HepG2 (cell line): Measurements from ENCODE around the gene TMEM117. TPM values are rescaled to one million over a fixed set of nuclear protein-coding genes. Genes with fewer than 3 reads are reported as not detected.

Experiments
- AGO2 ChIP-seq: fragments of 200-400 bp; formaldehyde crosslinking; optimal IDR thresholded peaks from 2 replicates; pipeline ENCODE3; 2017; ENCODE audit warnings: mild to moderate bottlenecking, low read depth, low read length, moderate library complexity
- ARID4A ChIP-seq: sonication (generic); formaldehyde crosslinking; IDR thresholded peaks from 2 replicates; pipeline ENCODE4 v1.5.0; 2020; ENCODE audit warnings: mild to moderate bottlenecking, missing genetic modification reagents, borderline replicate concordance
- CENPT ChIP-seq: sonication (generic); formaldehyde crosslinking; IDR thresholded peaks from 2 replicates; pipeline ENCODE4 v1.8.0; 2022; ENCODE audit warnings: low read depth, mild to moderate bottlenecking, moderate library complexity, missing genetic modification reagents
- FOXA1 ChIP-seq, 2 experiments: fragments of 450-650 bp in 1 of 2; sonication (generic) in 1 of 2; formaldehyde crosslinking in 1 of 2; IDR thresholded peaks; 2 replicates each; pipeline versions ENCODE4 v1.4.0 to v1.6.1; 2016 to 2020; ENCODE audit warnings: missing genetic modification reagents in 1 of 2
- GTF3A ChIP-seq: sonication (generic); formaldehyde crosslinking; conservative IDR thresholded peaks from 2 replicates; pipeline ENCODE4 v1.4.0; 2020; ENCODE audit warnings: mild to moderate bottlenecking, missing genetic modification reagents
- KMT2A ChIP-seq: sonication (generic); formaldehyde crosslinking; IDR thresholded peaks from 2 replicates; pipeline ENCODE4 v1.4.0; 2020; ENCODE audit warnings: missing genetic modification reagents
- MXD3 ChIP-seq: IDR thresholded peaks from 2 replicates; pipeline ENCODE4 v1.6.1; 2016; ENCODE audit warnings: mild to moderate bottlenecking, missing biosample characterization, missing genetic modification reagents
- NCOA1 ChIP-seq: sonication (generic); formaldehyde crosslinking; IDR thresholded peaks from 2 replicates; pipeline ENCODE4 v1.9.0; 2021; ENCODE audit warnings: missing genetic modification reagents
- NCOR1 ChIP-seq: fragments of 200-600 bp; sonication (generic); IDR thresholded peaks from 2 replicates; pipeline ENCODE4 v1.7.0; 2017; ENCODE audit warnings: antibody characterized with exemption, low read length, borderline replicate concordance
- PATZ1 ChIP-seq: sonication (generic); formaldehyde crosslinking; IDR thresholded peaks from 2 replicates; pipeline ENCODE4 v1.4.0; 2020; ENCODE audit warnings: missing genetic modification reagents
- SKIL ChIP-seq: sonication (generic); formaldehyde crosslinking; IDR thresholded peaks from 2 replicates; pipeline ENCODE4 v1.8.0; 2022; ENCODE audit warnings: missing genetic modification reagents, mild to moderate bottlenecking, moderate library complexity, borderline replicate concordance
- SOX13 ChIP-seq, 3 experiments: fragments of 450-650 bp in 1 of 3; sonication (generic) in 1 of 3; formaldehyde crosslinking in 1 of 3; IDR thresholded peaks in 2 of 3; conservative IDR thresholded peaks in 1 of 3; 2 replicates each; pipeline versions ENCODE4 v1.5.0 to v1.6.1; 2016 to 2020; ENCODE audit warnings: antibody characterized with exemption in 1 of 3, mild to moderate bottlenecking in 1 of 3, missing compliant biosample characterization in 1 of 3, missing genetic modification reagents in 1 of 3, moderate library complexity in 1 of 3
- SRSF1 ChIP-seq: fragments of 200-400 bp; formaldehyde crosslinking; optimal IDR thresholded peaks from 2 replicates; pipeline ENCODE3; 2017; ENCODE audit warnings: mild to moderate bottlenecking, low read depth, low read length, moderate library complexity
- SUZ12 ChIP-seq: fragments of 150-350 bp; IDR thresholded peaks from 2 replicates; pipeline ENCODE4 v1.6.1; 2014; ENCODE audit warnings: low read depth, low read length
- ZC3H13 ChIP-seq: sonication (generic); formaldehyde crosslinking; IDR thresholded peaks from 2 replicates; pipeline ENCODE4 v1.8.1; 2023; ENCODE audit warnings: mild to moderate bottlenecking, missing genetic modification reagents, moderate library complexity
- ZMYM3 ChIP-seq: sonication (generic); formaldehyde crosslinking; IDR thresholded peaks from 2 replicates; pipeline ENCODE4 v1.5.1; 2020; ENCODE audit warnings: mild to moderate bottlenecking, missing genetic modification reagents
- ZNF205 ChIP-seq: IDR thresholded peaks from 2 replicates; pipeline ENCODE4 v1.6.1; 2018; ENCODE audit warnings: missing biosample characterization, missing genetic modification reagents
- ZNF761 ChIP-seq: sonication (generic); formaldehyde crosslinking; conservative IDR thresholded peaks from 2 replicates; pipeline ENCODE4 v1.4.0; 2020; ENCODE audit warnings: mild to moderate bottlenecking, missing genetic modification reagents
- polyA plus RNA-seq, 8 experiments: library from polyadenylated mRNA; depleted of rRNA in 3 of 8; stranded (reverse) in 7 of 8; unstranded in 1 of 8; fragments of >200 nt; fragmentation: Illumina TruSeq in 4 of 8; extraction: Trizol in 4 of 8; gene quantifications; 2 replicates each; pipeline versions ENCODE4 v1.2.1 to v1.2.3, GENCODE V29; 2011 to 2016; ENCODE audit warnings: low read depth in 4 of 8, missing spikeins in 1 of 8, mixed read lengths in 1 of 8; ENCODE audit not compliant: insufficient read depth in 1 of 8
- total RNA-seq, 5 experiments: library from RNA; depleted of rRNA; stranded (reverse); fragments of >200 nt; fragmentation: Illumina TruSeq; extraction: Trizol; gene quantifications; 2 replicates each; pipeline ENCODE4 v1.2.3, GENCODE V29; 2016; ENCODE audit warnings: low read depth in 1 of 5

TMEM117 gene
- total and polyA plus RNA-seq, 2 of the 13 experiments (the other 11 are each of a cell fraction or from before 2014, with no cell fraction given) = 2.8 to 8.5 TPM

GRCh38 chr12:43836475-43836989 lies 651 bp downstream of the TMEM117 start (continued):
- TF ChIP-seq PATZ1 (CRISPR knock-in tag) = no peak
- 0 out of 2 replicates have a peak, but pooled peaks have one; percentile 16 for TF ChIP-seq SOX13 (IDR thresholded peaks at IDR 0.05)
- TF ChIP-seq SOX13 (CRISPR knock-in tag; conservative IDR thresholded peaks at IDR 0.05 in 1 of 2, IDR thresholded peaks at IDR 0.05 in 1 of 2) = peak in 1 of 2 experiments; percentile 44; a peak in 2 of 4 replicates
- TF ChIP-seq MXD3 (CRISPR knock-in tag) = no peak
- TF ChIP-seq ZC3H13 = no peak
- TF ChIP-seq ZMYM3 (CRISPR knock-in tag) = no peak
- TF ChIP-seq GTF3A = no peak
- TF ChIP-seq FOXA1 (IDR thresholded peaks at IDR 0.05) = no peak
- TF ChIP-seq FOXA1 (CRISPR knock-in tag; IDR thresholded peaks at IDR 0.05) = peak; percentile 41
- TF ChIP-seq SUZ12 = no peak
- TF ChIP-seq ZNF205 (CRISPR knock-in tag) = no peak
- TF ChIP-seq NCOA1 = no peak
- TF ChIP-seq ARID4A (CRISPR knock-in tag) = no peak
- TF ChIP-seq NCOR1 = 0 out of 2 replicates have a peak, but pooled peaks have one; percentile 35
- TF ChIP-seq AGO2 = no peak
- TF ChIP-seq SRSF1 = no peak
- no peak for TF ChIP-seq SKIL (CRISPR knock-in tag)
- no peak for TF ChIP-seq CENPT (CRISPR knock-in tag)
- 0 out of 2 replicates have a peak, but pooled peaks have one; percentile 1 for TF ChIP-seq ZNF761 (CRISPR knock-in tag)
- TF ChIP-seq KMT2A (CRISPR knock-in tag) = 0 out of 2 replicates have a peak, but pooled peaks have one; percentile 10
